NCI-H2196 (cell line): ENCODE measurements around the gene AGAP5.
"Not testable (repeated sequence)": the region's sequence is repeated elsewhere in the genome, so short reads cannot be mapped to it uniquely, and the experiment has no call there.

Experiments
- DNase-seq: peaks from one replicate; lab custom pipeline; 2025; ENCODE audit not compliant: unreplicated experiment; lab: John Stamatoyannopoulos, UW

Gene AGAP5

GRCh38 chr10:73715179-73716156 lies 17.6 kb upstream of the AGAP5 start:
- DNase-seq, result not testable (repeated sequence)

- not testable (repeated sequence) for DNase-seq
These were observed 16.6 kb upstream of the AGAP5 start for GRCh38 chr10:73714483-73714882.

- DNase-seq, result not testable (repeated sequence)
These were observed 16.0 kb upstream of the AGAP5 start for GRCh38 chr10:73713912-73714311.

- DNase-seq, result not testable (repeated sequence)
These were observed 13.8 kb upstream of the AGAP5 start for GRCh38 chr10:73711683-73712082.

DNA sequence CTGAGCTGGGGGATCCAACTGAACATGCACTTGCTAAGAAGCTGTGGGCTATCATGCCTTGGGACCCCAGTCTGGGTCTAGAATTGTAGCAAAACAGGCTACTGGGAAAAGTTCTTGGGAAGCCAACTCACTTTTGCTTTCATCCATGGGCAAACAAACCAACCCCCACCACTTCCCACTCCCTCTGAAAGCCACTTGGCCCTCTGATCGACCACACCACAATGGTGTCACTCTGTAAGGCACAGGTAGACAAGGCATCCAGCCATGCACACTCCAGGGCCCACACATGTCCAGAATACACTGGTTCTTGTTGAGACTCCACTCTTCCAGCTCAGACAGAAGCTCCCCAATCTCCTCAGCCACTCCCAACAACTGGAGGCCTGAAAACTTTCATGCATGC lies 10.2 kb upstream of the AGAP5 start:
- not testable (repeated sequence) for DNase-seq

- not testable (repeated sequence) for DNase-seq
These were observed 9.7 kb upstream of the AGAP5 start for GRCh38 chr10:73707628-73708027.

- DNase-seq, result not testable (repeated sequence)
These were observed 8.6 kb upstream of the AGAP5 start for GRCh38 chr10:73706488-73706887.

- DNase-seq, result not testable (repeated sequence)
These were observed 7.7 kb upstream of the AGAP5 start for GRCh38 chr10:73705506-73706072.

DNA sequence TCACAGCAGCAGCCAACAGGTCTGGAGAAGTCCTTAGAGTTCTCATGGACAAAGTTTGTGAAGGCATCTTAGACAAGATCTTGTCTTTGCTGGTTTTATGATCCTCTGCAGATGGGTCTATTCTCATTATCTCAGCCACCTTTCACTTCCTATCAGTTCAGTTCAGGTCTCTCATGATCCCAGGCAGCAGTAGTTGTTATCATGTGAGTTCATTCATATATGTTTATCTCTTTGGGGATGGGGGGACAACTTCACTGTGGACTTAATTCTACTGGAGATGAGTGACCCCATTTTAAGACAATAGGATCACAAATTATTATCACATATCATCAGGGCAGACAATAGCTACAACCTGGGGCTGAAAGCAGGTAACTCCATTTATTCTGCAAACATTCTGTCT lies 6.0 kb upstream of the AGAP5 start:
- DNase-seq, result not testable (repeated sequence)

- DNase-seq, result not testable (repeated sequence)
These were observed 910 bp upstream of the AGAP5 start for GRCh38 chr10:73698819-73699218.

DNA sequence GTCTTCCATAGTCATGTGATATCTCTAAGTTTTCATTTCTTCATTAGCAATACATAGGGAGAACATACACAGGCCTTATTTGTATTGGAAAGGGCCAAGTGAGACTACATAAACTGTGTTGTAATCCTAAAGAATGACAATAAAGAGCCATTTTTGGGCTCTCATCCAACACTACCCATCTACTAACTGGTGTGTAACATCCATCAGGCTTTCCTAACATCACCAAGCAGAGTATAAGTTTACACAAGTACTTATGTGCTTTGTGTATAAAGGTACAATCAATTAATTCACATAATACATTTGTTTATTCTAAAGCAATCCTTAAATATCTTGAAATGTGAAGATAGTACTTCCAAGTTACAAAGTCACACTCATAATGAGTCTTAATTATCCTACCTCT lies 2.6 kb downstream of the AGAP5 start:
- not testable (repeated sequence) for DNase-seq

GRCh38 chr10:73690755-73691154 lies 7.2 kb downstream of the AGAP5 start:
- DNase-seq, result not testable (repeated sequence)

DNA sequence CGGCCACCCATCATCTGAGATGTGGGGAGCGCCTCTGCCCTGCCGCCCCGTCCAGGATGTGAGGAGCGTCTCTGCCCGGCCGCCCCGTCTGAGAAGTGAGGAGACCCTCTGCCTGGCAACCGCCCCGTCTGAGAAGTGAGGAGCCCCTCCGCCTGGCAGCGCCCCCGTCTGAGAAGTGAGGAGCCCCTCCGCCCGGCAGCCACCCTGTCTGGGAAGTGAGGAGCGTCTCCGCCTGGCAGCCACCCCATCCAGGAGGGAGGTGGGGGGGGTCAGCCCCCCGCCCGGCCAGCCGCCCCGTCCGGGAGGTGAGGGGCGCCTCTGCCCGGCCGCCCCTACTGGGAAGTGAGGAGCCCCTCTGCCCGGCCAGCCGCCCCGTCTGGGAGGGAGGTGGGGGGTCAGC lies 8.3 kb downstream of the AGAP5 start:
- not testable (repeated sequence) for DNase-seq

DNA sequence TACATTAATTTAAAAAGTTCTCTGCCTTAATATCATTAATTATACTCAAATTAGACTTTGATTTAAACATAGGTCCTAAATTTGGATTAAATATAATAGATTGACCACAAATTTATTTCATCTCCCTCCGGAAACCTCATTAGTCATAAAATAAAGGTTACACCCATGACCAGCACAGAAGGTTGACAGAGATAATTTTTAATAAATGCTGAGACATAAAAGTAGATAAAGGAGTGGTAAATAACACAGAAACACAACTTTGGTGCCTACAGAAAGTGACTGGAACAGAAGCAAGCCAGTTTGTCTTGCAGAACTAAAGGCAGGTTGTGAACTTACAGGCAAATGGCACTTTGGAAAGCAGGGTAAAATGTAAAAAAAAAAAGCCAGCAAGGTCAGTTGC lies 10.3 kb downstream of the AGAP5 start:
- not testable (repeated sequence) for DNase-seq

DNA sequence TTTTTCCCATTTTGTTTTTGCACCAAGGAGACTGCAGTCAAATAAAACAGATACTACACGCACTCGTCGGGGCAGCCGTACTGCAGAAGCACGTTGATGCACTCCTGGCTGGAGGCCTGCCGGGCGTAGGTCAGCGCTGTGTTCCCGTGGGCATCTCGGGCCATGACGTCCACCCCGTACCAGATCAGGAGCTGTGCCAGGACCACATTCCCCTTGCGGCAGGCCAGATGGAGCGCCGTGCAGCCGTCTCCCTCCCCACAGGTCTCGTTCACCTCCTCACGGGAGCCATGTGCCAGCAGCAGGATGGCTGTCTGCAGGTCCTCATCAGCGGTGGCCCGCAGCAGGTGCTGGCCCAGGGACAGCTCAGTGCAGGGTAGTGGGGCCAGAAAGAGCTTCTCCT lies 23.4 kb downstream of the AGAP5 start:
- not testable (repeated sequence) for DNase-seq

DNA sequence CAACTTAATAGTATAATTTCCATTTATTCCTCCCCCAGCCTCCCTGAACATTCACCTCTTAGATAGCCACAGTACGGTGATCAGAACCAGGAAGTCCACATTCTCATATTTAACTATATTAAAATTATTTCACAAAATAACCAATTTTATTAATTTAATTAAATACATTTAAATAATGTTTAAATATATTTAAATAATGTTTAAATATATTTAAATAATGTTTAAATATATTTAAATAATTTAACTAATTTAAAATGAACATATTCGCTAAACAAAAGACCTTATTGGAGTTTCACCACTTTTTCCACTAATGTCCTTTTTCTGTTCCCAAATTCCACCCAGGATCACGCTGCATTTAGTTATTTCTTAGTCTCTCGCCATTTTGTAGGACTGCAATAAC lies 29.5 kb downstream of the AGAP5 start:
- not testable (repeated sequence) for DNase-seq

DNA sequence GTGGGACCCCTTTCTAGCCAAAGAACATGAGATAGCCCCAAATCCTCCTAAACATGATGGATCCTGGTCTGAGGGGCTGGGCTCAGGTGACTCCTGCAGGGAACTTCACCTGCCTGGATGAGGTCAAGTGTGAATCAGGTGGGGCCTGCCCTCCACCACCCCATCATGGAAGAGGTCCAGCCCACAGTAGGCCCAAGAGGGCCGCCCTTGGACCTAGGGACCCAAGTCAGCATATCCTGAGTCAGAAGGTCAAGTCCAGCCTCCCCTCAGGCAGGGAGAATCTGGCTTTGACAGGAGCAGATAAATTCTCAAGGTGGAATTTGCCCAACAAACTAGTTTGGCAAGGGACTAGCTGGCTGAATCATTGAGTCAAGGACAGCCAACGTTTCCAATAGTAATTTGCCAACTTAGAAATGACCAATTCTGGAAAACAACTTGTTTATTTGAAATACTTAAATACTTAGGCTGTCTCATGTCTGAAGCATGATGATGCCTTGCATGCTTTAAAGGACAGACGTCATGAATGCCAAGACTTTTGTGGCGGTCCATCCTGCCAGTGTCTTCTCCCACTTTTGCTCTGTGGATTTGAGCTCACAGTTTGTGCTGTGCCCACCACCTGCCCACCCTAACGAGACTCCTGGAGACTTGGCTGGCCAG lies 31.6 kb downstream of the AGAP5 start:
- DNase-seq, result not testable (repeated sequence)

GRCh38 chr10:73665581-73665980 lies 32.3 kb downstream of the AGAP5 start:
- not testable (repeated sequence) for DNase-seq

GRCh38 chr10:73664156-73665040 lies 33.5 kb downstream of the AGAP5 start:
- not testable (repeated sequence) for DNase-seq

- not testable (repeated sequence) for DNase-seq
These were observed 34.3 kb downstream of the AGAP5 start for GRCh38 chr10:73663621-73664020.

DNA sequence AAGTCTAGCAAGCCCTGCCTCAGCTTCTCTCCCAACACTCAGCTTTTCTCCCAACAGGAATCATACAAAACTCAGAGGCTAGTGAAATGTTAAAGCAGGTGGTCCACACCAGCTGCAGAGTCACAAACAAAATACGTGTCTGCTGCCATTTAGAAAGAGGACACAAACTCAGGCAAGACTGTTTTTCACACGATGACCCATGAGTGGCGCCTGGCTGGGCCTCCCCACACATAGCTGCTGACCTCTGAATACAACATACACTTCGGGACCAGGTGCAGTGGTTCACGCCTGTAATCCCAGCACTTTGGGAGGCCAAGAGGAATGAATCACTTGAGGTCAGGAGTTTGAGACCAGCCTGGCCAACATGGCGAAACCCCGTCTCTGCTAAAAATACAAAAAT lies 35.2 kb downstream of the AGAP5 start:
- not testable (repeated sequence) for DNase-seq
